H1 (cell line): ENCODE measurements around the gene SLCO1C1.

Experiments
- EZH2 ChIP-seq: fragments of 200-600 bp; sonication (generic); IDR thresholded peaks from 2 replicates; pipeline ENCODE4 v1.7.1; 2012; ENCODE audit warnings: low read depth, mild to moderate bottlenecking, moderate library complexity, low read length, inconsistent platforms; ENCODE audit not compliant: severe bottlenecking
- POLR2AphosphoS5 ChIP-seq: IDR thresholded peaks from 2 replicates; pipeline ENCODE4 v1.6.1; 2011; ENCODE audit warnings: low read depth, low read length
- TCF12 ChIP-seq: IDR thresholded peaks from 2 replicates; pipeline ENCODE4 v1.6.1; 2011; ENCODE audit warnings: low read depth, mild to moderate bottlenecking, low read length
- TF ChIP-seq, protein P1 (sequence below), 3 experiments: IDR thresholded peaks; 1 replicate in 2 of 3; 2 replicates in 1 of 3; pipeline versions ENCODE4 v1.5.1 to v1.6.1; 2011; ENCODE audit warnings: low read length in 3 of 3, mild to moderate bottlenecking in 3 of 3, inconsistent platforms in 2 of 3, low read depth in 1 of 3, moderate library complexity in 1 of 3; ENCODE audit not compliant: insufficient read depth in 1 of 3; ENCODE audit errors: control extremely low read depth in 1 of 3
- TF ChIP-seq, protein P2 (sequence below): IDR thresholded peaks from 2 replicates; pipeline ENCODE4 v1.6.1; 2011; ENCODE audit warnings: low read depth, mild to moderate bottlenecking, low read length; ENCODE audit not compliant: insufficient read depth

DNA sequence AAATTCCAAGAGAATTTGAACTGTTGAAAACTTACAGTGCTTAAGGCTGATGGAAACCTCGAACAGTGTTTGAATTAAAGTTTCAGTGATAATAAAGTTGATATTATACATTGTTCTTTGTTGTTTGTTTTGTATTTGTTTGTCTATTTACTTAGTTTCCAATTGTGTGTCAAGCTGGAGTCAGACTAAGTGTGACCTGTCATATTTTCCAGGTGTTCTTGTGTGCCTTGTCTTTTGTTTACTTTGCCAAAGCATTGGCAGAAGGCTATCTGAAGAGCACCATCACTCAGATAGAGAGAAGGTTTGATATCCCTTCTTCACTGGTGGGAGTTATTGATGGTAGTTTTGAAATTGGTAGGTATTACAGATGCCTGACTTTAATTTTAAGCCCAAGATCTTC is 6.0 kb downstream of the SLCO1C1 start:
- TF ChIP-seq, protein P1, sequence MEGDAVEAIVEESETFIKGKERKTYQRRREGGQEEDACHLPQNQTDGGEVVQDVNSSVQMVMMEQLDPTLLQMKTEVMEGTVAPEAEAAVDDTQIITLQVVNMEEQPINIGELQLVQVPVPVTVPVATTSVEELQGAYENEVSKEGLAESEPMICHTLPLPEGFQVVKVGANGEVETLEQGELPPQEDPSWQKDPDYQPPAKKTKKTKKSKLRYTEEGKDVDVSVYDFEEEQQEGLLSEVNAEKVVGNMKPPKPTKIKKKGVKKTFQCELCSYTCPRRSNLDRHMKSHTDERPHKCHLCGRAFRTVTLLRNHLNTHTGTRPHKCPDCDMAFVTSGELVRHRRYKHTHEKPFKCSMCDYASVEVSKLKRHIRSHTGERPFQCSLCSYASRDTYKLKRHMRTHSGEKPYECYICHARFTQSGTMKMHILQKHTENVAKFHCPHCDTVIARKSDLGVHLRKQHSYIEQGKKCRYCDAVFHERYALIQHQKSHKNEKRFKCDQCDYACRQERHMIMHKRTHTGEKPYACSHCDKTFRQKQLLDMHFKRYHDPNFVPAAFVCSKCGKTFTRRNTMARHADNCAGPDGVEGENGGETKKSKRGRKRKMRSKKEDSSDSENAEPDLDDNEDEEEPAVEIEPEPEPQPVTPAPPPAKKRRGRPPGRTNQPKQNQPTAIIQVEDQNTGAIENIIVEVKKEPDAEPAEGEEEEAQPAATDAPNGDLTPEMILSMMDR (IDR thresholded peaks at IDR 0.05; ENCODE audit: control extremely low read depth in 1 of 3, insufficient read depth in 1 of 3, low read depth in 1 of 3, low read length in 3 of 3): no peak
- TF ChIP-seq, protein P2, sequence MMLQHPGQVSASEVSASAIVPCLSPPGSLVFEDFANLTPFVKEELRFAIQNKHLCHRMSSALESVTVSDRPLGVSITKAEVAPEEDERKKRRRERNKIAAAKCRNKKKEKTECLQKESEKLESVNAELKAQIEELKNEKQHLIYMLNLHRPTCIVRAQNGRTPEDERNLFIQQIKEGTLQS: no peak
- TF ChIP-seq POLR2AphosphoS5: no peak
- no peak for TF ChIP-seq EZH2
- no peak for TF ChIP-seq TCF12
